Choroid plexus epithelial cell (primary cell): Measurements from ENCODE around the gene PDE10A.

Source experiments
- DNase-seq: peaks from one replicate; pipeline ENCODE4 v3.0.0-alpha.2; 2010; ENCODE audit warnings: low read depth
- H3K4me3 ChIP-seq: 2 replicates; pipeline ENCODE4 v1.5.1; 2011; ENCODE audit warnings: low read depth, mild to moderate bottlenecking, control low read depth, low read length, moderate library complexity
- CTCF ChIP-seq: conservative IDR thresholded peaks from 2 replicates; pipeline ENCODE4 v1.5.1; 2011; ENCODE audit warnings: low read depth, mild to moderate bottlenecking, control low read depth, inconsistent platforms, low read length, moderate library complexity

PDE10A gene

DNA sequence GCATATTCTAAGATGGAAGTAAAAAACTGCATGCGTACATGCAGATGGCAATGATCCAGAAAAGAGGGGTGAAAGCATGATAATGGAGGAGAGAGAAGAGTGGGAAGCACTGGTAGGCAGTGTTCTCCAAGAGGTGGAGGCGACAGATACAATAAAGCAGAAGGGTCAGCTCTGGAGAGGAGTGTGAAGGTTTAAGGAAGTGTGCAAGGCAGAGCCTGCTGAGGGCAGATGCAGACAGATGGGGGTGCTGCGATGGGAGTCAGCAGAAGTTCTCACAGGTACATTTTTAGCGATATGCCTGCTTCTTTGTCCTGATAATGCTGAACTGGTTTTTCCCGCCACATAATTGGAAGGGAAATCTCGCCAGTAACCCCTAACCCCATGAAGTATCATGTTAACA is 272.6 kb downstream of the PDE10A start:
- no peak for DNase-seq

GRCh38 chr6:165389534-165389933 is 273.5 kb downstream of the PDE10A start:
- TF ChIP-seq CTCF, result no peak
- H3K4me3 ChIP-seq, result no peak overlapping the region
- no peak for DNase-seq

More for the DNA sequence above, 272.6 kb downstream of the PDE10A start:
- no peak for TF ChIP-seq CTCF
- no peak overlapping the region for H3K4me3 ChIP-seq

DNA sequence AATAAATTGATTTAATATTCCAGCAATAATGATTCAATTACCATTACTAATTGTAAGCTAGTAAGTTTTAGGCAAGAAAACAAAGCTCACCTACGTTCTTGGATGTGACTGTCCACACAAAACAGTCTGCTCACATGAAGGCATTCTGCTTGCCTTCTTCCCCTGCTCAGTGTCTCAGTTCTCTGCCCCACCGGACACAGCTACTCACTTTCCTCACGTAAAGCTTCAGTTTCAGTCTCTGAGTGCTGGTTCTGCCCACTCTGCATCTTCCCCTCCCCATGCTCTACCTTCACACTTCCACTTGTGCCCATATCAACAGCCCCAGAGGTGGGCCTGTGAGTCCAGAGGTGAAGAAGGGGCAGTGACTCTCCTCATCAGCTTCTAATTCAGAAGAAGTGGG is 279.7 kb downstream of the PDE10A start:
- no peak overlapping the region for H3K4me3 ChIP-seq
- no peak for DNase-seq
- no peak for TF ChIP-seq CTCF

DNA sequence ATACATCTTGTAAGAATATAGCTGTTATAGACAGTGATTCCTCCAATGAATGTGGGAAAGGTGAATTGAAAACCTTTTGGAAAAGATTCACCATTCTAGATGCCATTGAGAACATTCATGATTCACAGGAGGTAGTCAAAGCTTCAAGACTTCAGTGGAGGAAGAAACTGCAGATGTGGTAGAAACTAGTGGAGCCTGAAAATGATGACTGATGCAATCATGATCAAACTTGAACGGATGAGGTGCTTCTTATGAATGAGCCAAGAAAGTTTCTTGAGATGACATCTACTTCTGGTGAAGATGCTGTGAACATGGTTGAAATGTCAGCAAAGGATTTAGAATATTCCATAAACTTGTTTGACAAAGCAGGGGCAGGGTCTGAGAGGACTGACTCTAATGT is 286.9 kb downstream of the PDE10A start:
- no peak for DNase-seq
- TF ChIP-seq CTCF, result no peak
- no peak overlapping the region for H3K4me3 ChIP-seq

DNA sequence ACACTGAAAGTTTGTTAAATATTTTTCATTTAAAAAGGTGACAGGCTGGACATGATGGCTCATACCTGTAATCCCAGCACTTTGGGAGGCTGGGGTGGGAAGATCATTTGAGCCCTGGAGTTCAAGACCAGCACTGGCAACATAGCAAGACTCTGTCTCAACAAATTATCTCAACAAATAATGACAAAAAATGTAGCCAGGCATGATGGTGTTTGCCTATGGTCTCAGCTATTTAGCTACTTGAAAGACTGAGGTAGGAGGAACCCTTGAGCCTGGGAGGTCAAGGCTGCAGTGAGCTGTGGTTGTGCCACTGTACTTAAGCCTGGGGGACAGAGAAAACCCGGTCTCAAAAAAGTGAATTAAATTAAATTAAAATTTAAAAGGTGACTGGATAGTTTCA is 297.7 kb downstream of the PDE10A start:
- no peak for DNase-seq
- no peak overlapping the region for H3K4me3 ChIP-seq
- no peak for TF ChIP-seq CTCF

- no peak for TF ChIP-seq CTCF
- H3K4me3 ChIP-seq, result no peak overlapping the region
- DNase-seq, result no peak
These were observed 317.3 kb downstream of the PDE10A start for GRCh38 chr6:165345700-165346099.

DNA sequence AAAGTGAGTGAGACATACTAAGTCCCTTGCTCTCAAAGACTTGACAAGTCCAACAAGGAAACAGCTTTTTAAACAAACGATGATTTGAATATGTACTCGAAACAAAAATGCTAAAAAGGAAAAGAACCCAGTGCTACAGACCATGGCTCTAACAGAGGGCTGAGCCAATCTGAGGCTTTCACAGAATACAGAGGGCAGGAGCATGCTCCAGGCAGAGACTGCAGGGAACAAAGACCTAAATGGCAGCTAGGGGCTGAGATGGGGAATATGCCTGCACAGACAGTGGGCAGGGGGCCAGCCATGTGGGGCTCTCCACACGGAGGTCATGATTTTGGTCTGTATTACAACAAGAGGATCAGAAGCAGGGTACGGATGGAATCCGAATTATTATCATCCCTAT is 322.5 kb downstream of the PDE10A start:
- H3K4me3 ChIP-seq, result no peak overlapping the region
- DNase-seq, result no peak
- TF ChIP-seq CTCF, result no peak
